ENCODE data around the gene MYO9B. TPM values are rescaled to one million over a fixed set of nuclear protein-coding genes. Genes with fewer than 3 reads are reported as not detected.
A peak's percentile ranks its signal among the peaks of the same experiment; 100 is the strongest.

Gene MYO9B
- total and polyA plus RNA-seq, 2 of the 13 experiments (the other 11 are each of a cell fraction or from before 2014, with no cell fraction given) = 18.0 to 18.3 TPM

- intact Hi-C loops (cut with micrococcal nuclease; ENCODE audit: unreplicated experiment) (no loop called here), in situ Hi-C loops (cut with HindIII; ENCODE audit: extremely low pct_ligation_motif_present, low pct_unique_long_range_greater_than_20kb) (no loop called here)
- no peak for FAIRE-seq
- Histone ChIP-seq H3K9ac (ENCODE audit: insufficient read depth, low read depth, low read length) (no peak overlapping the region), H3K79me2 (ENCODE audit: insufficient read depth, low read length) (no peaks in the 10 kb centered on the region), H3K27me3 (ENCODE audit: control insufficient read depth in 1 of 2, insufficient read depth in 2 of 2, low read length in 2 of 2) (no peaks in the 10 kb centered on the region; a peak in 1 of 5 replicates), H4K20me1 (ENCODE audit: insufficient read depth, low read length) (no peaks in the 10 kb centered on the region), H3K9me3 (ENCODE audit: low read length) (no peaks in the 10 kb centered on the region), H3K36me3 (replicated peaks in 1 of 2; ENCODE audit: control insufficient read depth in 1 of 2, insufficient read depth in 2 of 2, low read length in 2 of 2) (peaks cover 0 to 6% of the 10 kb centered on the region in 2 experiments; a peak in 2 of 5 replicates), H3K4me1 (ENCODE audit: insufficient read depth, low read length) (peaks cover 32% of the 10 kb centered on the region), H3K4me3 (replicated peaks in 1 of 3; ENCODE audit: insufficient read depth in 1 of 3, low read depth in 2 of 3, low read length in 3 of 3) (no peak overlapping the region), H3K27ac (ENCODE audit: extremely low read length, insufficient read depth, low read length) (no peak overlapping the region), H3K4me2 (ENCODE audit: low read depth, low read length) (no peak overlapping the region), H2AFZ (ENCODE audit: low read length) (no peak overlapping the region)
- BruUV-seq (replicated peaks) = no TSS peak
- DNase-seq (ENCODE audit: low spot score) = no peak
- POLR2A ChIA-PET = interaction anchor here (1.5 kb wide), 1 partner anchor 36 kb away, joined by 4 read pairs; no protein-coding TSS in a partner anchor
- no peak for ATAC-seq
- 95% methylated on average over 8 of the region's 8 CpGs for WGBS (ENCODE audit: low lambda C conversion rate)
- TF ChIP-seq ZNF660 (CRISPR knock-in tag; IDR thresholded peaks at IDR 0.05; ENCODE audit: borderline replicate concordance, low read depth) (no peak), SMARCC2 (IDR thresholded peaks at IDR 0.05) (no peak), NFATC3 (CRISPR knock-in tag; IDR thresholded peaks at IDR 0.05) (no peak), ZNF251 (CRISPR knock-in tag; IDR thresholded peaks at IDR 0.05) (no peak), ZBTB38 (CRISPR knock-in tag; IDR thresholded peaks at IDR 0.05) (0 out of 2 replicates have a peak, but pooled peaks have one; percentile 35), ZNF589 (CRISPR knock-in tag; conservative IDR thresholded peaks at IDR 0.05) (no peak)
- TF ChIP-seq, protein P1, sequence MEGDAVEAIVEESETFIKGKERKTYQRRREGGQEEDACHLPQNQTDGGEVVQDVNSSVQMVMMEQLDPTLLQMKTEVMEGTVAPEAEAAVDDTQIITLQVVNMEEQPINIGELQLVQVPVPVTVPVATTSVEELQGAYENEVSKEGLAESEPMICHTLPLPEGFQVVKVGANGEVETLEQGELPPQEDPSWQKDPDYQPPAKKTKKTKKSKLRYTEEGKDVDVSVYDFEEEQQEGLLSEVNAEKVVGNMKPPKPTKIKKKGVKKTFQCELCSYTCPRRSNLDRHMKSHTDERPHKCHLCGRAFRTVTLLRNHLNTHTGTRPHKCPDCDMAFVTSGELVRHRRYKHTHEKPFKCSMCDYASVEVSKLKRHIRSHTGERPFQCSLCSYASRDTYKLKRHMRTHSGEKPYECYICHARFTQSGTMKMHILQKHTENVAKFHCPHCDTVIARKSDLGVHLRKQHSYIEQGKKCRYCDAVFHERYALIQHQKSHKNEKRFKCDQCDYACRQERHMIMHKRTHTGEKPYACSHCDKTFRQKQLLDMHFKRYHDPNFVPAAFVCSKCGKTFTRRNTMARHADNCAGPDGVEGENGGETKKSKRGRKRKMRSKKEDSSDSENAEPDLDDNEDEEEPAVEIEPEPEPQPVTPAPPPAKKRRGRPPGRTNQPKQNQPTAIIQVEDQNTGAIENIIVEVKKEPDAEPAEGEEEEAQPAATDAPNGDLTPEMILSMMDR (CRISPR knock-in tag; IDR thresholded peaks at IDR 0.05) = 0 out of 2 replicates have a peak, but pooled peaks have one; percentile 9
- CTCF ChIA-PET (ENCODE audit: low intra/inter-chr PET ratio, low total read pairs) = no interaction called here
Measured at GRCh38 chr19:17219286-17219685, 143.7 kb downstream of the MYO9B start.
